ENCODE data around the gene XRCC3.

Gene XRCC3

GRCh38 chr14:103753774-103754173 lies 38.5 kb upstream of the XRCC3 start:
- Histone ChIP-seq H3K9me2 (replicated peaks; ENCODE audit: insufficient read depth, low read length) (no peaks in the 10 kb centered on the region), H3K4me3 (ENCODE audit: insufficient read depth, low read length, poor library complexity, severe bottlenecking) (no peak overlapping the region), H3K9me3 (ENCODE audit: insufficient read depth, low read length) (no peaks in the 10 kb centered on the region), H3F3A (ENCODE audit: insufficient read depth) (peaks cover 4% of the 10 kb centered on the region; the same call in 1 of the 2 replicates), H3K27ac (ENCODE audit: low read depth, low read length) (no peak overlapping the region), H3K4me2 (ENCODE audit: low read depth, low read length, poor library complexity, severe bottlenecking) (no peak overlapping the region), H3K27me3 (ENCODE audit: low read length) (no peaks in the 10 kb centered on the region), H3K79me2 (ENCODE audit: insufficient read depth, low read length) (no peaks in the 10 kb centered on the region), H3K9ac (ENCODE audit: low read length) (no peak overlapping the region), H2AFZ (ENCODE audit: low read depth, low read length, severe bottlenecking) (no peak overlapping the region), H4K20me1 (ENCODE audit: low read depth, low read length) (no peaks in the 10 kb centered on the region), H3K36me3 (ENCODE audit: low read length) (no peaks in the 10 kb centered on the region)
- TF ChIP-seq EZH2phosphoT487 (conservative IDR thresholded peaks at IDR 0.05; ENCODE audit: low read length) (no peak), CTCF (IDR thresholded peaks at IDR 0.05; ENCODE audit: insufficient read depth, low read length, poor library complexity, severe bottlenecking) (no peak)

GRCh38 chr14:103749860-103750259 lies 34.6 kb upstream of the XRCC3 start:
- no peak overlapping the region for H2AFZ ChIP-seq (ENCODE audit: low read depth, low read length, severe bottlenecking)
- H3K9me3 ChIP-seq (ENCODE audit: insufficient read depth, low read length): no peaks in the 10 kb centered on the region
- no peaks in the 10 kb centered on the region for H4K20me1 ChIP-seq (ENCODE audit: low read depth, low read length)
- H3F3A ChIP-seq (ENCODE audit: insufficient read depth): peaks cover 4% of the 10 kb centered on the region; the same call in 1 of the 2 replicates
- H3K27me3 ChIP-seq (ENCODE audit: low read length): no peaks in the 10 kb centered on the region
- no peaks in the 10 kb centered on the region for H3K36me3 ChIP-seq (ENCODE audit: low read length)
- H3K4me2 ChIP-seq (ENCODE audit: low read depth, low read length, poor library complexity, severe bottlenecking): no peak overlapping the region
- no peak overlapping the region for H3K27ac ChIP-seq (ENCODE audit: low read depth, low read length)
- H3K9me2 ChIP-seq (replicated peaks; ENCODE audit: insufficient read depth, low read length): no peaks in the 10 kb centered on the region
- no peak for TF ChIP-seq CTCF (IDR thresholded peaks at IDR 0.05; ENCODE audit: insufficient read depth, low read length, poor library complexity, severe bottlenecking)
- TF ChIP-seq EZH2phosphoT487 (conservative IDR thresholded peaks at IDR 0.05; ENCODE audit: low read length): no peak
- H3K79me2 ChIP-seq (ENCODE audit: insufficient read depth, low read length): no peaks in the 10 kb centered on the region
- H3K4me3 ChIP-seq (ENCODE audit: insufficient read depth, low read length, poor library complexity, severe bottlenecking): no peak overlapping the region
- H3K9ac ChIP-seq (ENCODE audit: low read length): no peak overlapping the region

- Histone ChIP-seq H3K9me2 (replicated peaks; ENCODE audit: insufficient read depth, low read length) (no peaks in the 10 kb centered on the region), H3K79me2 (ENCODE audit: insufficient read depth, low read length) (no peaks in the 10 kb centered on the region), H3K4me2 (ENCODE audit: low read depth, low read length, poor library complexity, severe bottlenecking) (peak overlapping the region; percentile 50), H3F3A (ENCODE audit: insufficient read depth) (peaks cover 4% of the 10 kb centered on the region; the same call in 1 of the 2 replicates), H3K9me3 (ENCODE audit: insufficient read depth, low read length) (no peaks in the 10 kb centered on the region), H3K4me3 (ENCODE audit: insufficient read depth, low read length, poor library complexity, severe bottlenecking) (no peak overlapping the region), H3K9ac (ENCODE audit: low read length) (peak overlapping the region; percentile 39; the same call in 1 of the 2 replicates), H3K27me3 (ENCODE audit: low read length) (no peaks in the 10 kb centered on the region), H3K36me3 (ENCODE audit: low read length) (no peaks in the 10 kb centered on the region), H4K20me1 (ENCODE audit: low read depth, low read length) (no peaks in the 10 kb centered on the region), H2AFZ (ENCODE audit: low read depth, low read length, severe bottlenecking) (peak overlapping the region; percentile 42), H3K27ac (ENCODE audit: low read depth, low read length) (peak overlapping the region; percentile 52; the same call in 1 of the 2 replicates)
- TF ChIP-seq EZH2phosphoT487 (conservative IDR thresholded peaks at IDR 0.05; ENCODE audit: low read length) (no peak), CTCF (IDR thresholded peaks at IDR 0.05; ENCODE audit: insufficient read depth, low read length, poor library complexity, severe bottlenecking) (no peak)
Observed at GRCh38 chr14:103749452-103749851, 34.2 kb upstream of the XRCC3 start.

Data from SU-DHL-6 (cell line).